GM21723 (cell line): ENCODE results near the gene NHP2.
"Not testable (repeated sequence)": the region's sequence is repeated elsewhere in the genome, so short reads cannot be mapped to it uniquely, and the experiment has no call there.

Experiments
- ATAC-seq: cut with Tn5 transposase; IDR thresholded peaks from one replicate; pipeline ENCODE4 v1.9.1; 2021; ENCODE audit warnings: mild to moderate bottlenecking, moderate library complexity; ENCODE audit not compliant: unreplicated experiment

NHP2 gene

GRCh38 chr5:178153530-178154340 lies at the start of gene NHP2:
NHP2 (minus strand) TSS chr5:178153885; CDS start chr5:178153817, 68 bp downstream.
- ATAC-seq: peak; percentile 97

GRCh38 chr5:178202541-178202940 lies 48.9 kb upstream of the NHP2 start:
- no peak for ATAC-seq

GRCh38 chr5:178201927-178202235 lies 48.2 kb upstream of the NHP2 start:
- ATAC-seq: no peak

GRCh38 chr5:178201221-178201926 lies 47.7 kb upstream of the NHP2 start:
- ATAC-seq: no peak

- no peak for ATAC-seq
These were observed 46.1 kb upstream of the NHP2 start for GRCh38 chr5:178199581-178200434.

- ATAC-seq: no peak
These were observed 45.0 kb upstream of the NHP2 start for GRCh38 chr5:178198706-178199105.

- not testable (repeated sequence) for ATAC-seq
These were observed 44.5 kb upstream of the NHP2 start for GRCh38 chr5:178198151-178198550.

GRCh38 chr5:178196986-178197385 lies 43.3 kb upstream of the NHP2 start:
- no peak for ATAC-seq

GRCh38 chr5:178196281-178196812 lies 42.7 kb upstream of the NHP2 start:
- ATAC-seq: no peak

- no peak for ATAC-seq
These were observed 40.3 kb upstream of the NHP2 start for GRCh38 chr5:178194026-178194425.

GRCh38 chr5:178193251-178193809 lies 39.6 kb upstream of the NHP2 start:
- no peak for ATAC-seq

- no peak for ATAC-seq
These were observed 39.1 kb upstream of the NHP2 start for GRCh38 chr5:178192787-178193186.

GRCh38 chr5:178192244-178192643 lies 38.6 kb upstream of the NHP2 start:
- no peak for ATAC-seq

- no peak for ATAC-seq
These were observed 38.0 kb upstream of the NHP2 start for GRCh38 chr5:178191661-178192060.

- no peak for ATAC-seq
These were observed 35.7 kb upstream of the NHP2 start for GRCh38 chr5:178189433-178189832.

- no peak for ATAC-seq
These were observed 33.3 kb upstream of the NHP2 start, which contains the start of gene GMCL2 for GRCh38 chr5:178187014-178187413. GMCL2 (minus strand) TSS chr5:178187371; CDS start chr5:178187299, 72 bp downstream.

GRCh38 chr5:178186427-178186826 lies 32.7 kb upstream of the NHP2 start:
- no peak for ATAC-seq

GRCh38 chr5:178182158-178182876 lies 28.6 kb upstream of the NHP2 start:
- ATAC-seq: no peak

- no peak for ATAC-seq
These were observed 26.6 kb upstream of the NHP2 start for GRCh38 chr5:178180141-178180863.
